ENCODE data around the gene AP2B1. TPM values are rescaled to one million over a fixed set of nuclear protein-coding genes. Genes with fewer than 3 reads are reported as not detected.

AP2B1 gene
- total RNA-seq, 5 donors from 2014 or later (not counting 1 experiment from before 2014, with no cell fraction given) = 106 to 157 (median 134) TPM

GRCh38 chr17:35765086-35765710 lies 178.1 kb downstream of the AP2B1 start:
- POLR2A ChIA-PET = interaction anchor here in 1 of 2 donors (1.4 kb wide), 1 partner anchor 44 kb away, joined by 7 read pairs; the partner anchor contains the start of gene TAF15
- Mint-ChIP-seq H3K4me1 (peaks cover 8 to 11% (median 10%) of the 10 kb centered on the region in 3 donors), H3K27ac (peak overlapping the region in 1 of 2 donors; percentile 83), H3K27me3 (peaks cover 3% of the 10 kb centered on the region in 2 donors), H3K4me3 (peak overlapping the region; percentile 83 to 94 (median 90)), H3K9me3 (no peaks in the 10 kb centered on the region), H3K36me3 (no peaks in the 10 kb centered on the region)
- Histone ChIP-seq H3K9me3 (no peaks in the 10 kb centered on the region), H3K27ac (ENCODE audit: low read length) (peak overlapping the region; percentile 57), H3K4me3 (ENCODE audit: control insufficient read depth in 1 of 2, extremely low read depth in 1 of 2, low read length in 1 of 2) (peak overlapping the region; percentile 78 to 83), H3K27me3 (replicated peaks in 1 of 2; ENCODE audit: control insufficient read depth in 2 of 2, extremely low read depth in 1 of 2, insufficient read depth in 2 of 2, low read length in 1 of 2) (peaks cover 0 to 5% of the 10 kb centered on the region in 2 experiments), H3K36me3 (ENCODE audit: control insufficient read depth in 2 of 2, extremely low read depth in 1 of 2, insufficient read depth in 1 of 2, low read length in 1 of 2) (no peaks in the 10 kb centered on the region), H3K4me1 (ENCODE audit: control insufficient read depth in 1 of 2, extremely low read depth in 1 of 2, insufficient read depth in 2 of 2, low read length in 2 of 2) (peaks cover 0 to 17% of the 10 kb centered on the region in 2 experiments)
- CTCF ChIA-PET = interaction anchor here in 1 of 2 donors (1.0 to 2.6 kb wide), 3 partner anchors 18 to 52 kb away, joined by 8 to 75 read pairs (median 9); partner anchors contain the start of gene TAF15
- no peak for ATAC-seq (replicated peaks in 1 of 4)
- 96% methylated on average over 6 of the region's 11 CpGs for WGBS (ENCODE audit: insufficient coverage)
- DNase-seq = no peak

GRCh38 chr17:35765756-35766488 lies 178.8 kb downstream of the AP2B1 start:
- Histone ChIP-seq H3K36me3 (ENCODE audit: control insufficient read depth in 2 of 2, extremely low read depth in 1 of 2, insufficient read depth in 1 of 2, low read length in 1 of 2) (no peaks in the 10 kb centered on the region), H3K4me3 (ENCODE audit: control insufficient read depth in 1 of 2, extremely low read depth in 1 of 2, low read length in 1 of 2) (no peak overlapping the region), H3K27ac (ENCODE audit: low read length) (no peak overlapping the region), H3K27me3 (replicated peaks in 1 of 2; ENCODE audit: control insufficient read depth in 2 of 2, extremely low read depth in 1 of 2, insufficient read depth in 2 of 2, low read length in 1 of 2) (peaks cover 0 to 7% of the 10 kb centered on the region in 2 experiments), H3K4me1 (ENCODE audit: control insufficient read depth in 1 of 2, extremely low read depth in 1 of 2, insufficient read depth in 2 of 2, low read length in 2 of 2) (peaks cover 0 to 17% of the 10 kb centered on the region in 2 experiments), H3K9me3 (no peaks in the 10 kb centered on the region)
- no peak overlapping the region for H3K27ac Mint-ChIP-seq
- peak overlapping the region in 1 of 3 donors; percentile 94 for H3K4me3 Mint-ChIP-seq
- 82% methylated on average over 5 of the region's 8 CpGs for WGBS (ENCODE audit: insufficient coverage)
- POLR2A ChIA-PET = no interaction called here
- no peak for DNase-seq
- H3K4me1 Mint-ChIP-seq = peaks cover 8 to 11% (median 10%) of the 10 kb centered on the region in 3 donors
- no peaks in the 10 kb centered on the region for H3K36me3 Mint-ChIP-seq
- ATAC-seq (replicated peaks in 1 of 4) = no peak
- CTCF ChIA-PET = interaction anchor here in 1 of 2 donors (1.3 kb wide), 1 partner anchor 43 kb away, joined by 5 read pairs; the partner anchor contains the start of gene TAF15
- peaks cover 3% of the 10 kb centered on the region in 2 donors for H3K27me3 Mint-ChIP-seq
- H3K9me3 Mint-ChIP-seq = no peaks in the 10 kb centered on the region

GRCh38 chr17:35766489-35766877 lies 179.4 kb downstream of the AP2B1 start:
- no peak for DNase-seq
- Mint-ChIP-seq H3K4me3 (no peak overlapping the region), H3K4me1 (peaks cover 8 to 11% (median 10%) of the 10 kb centered on the region in 3 donors), H3K27ac (no peak overlapping the region), H3K9me3 (no peaks in the 10 kb centered on the region), H3K27me3 (peaks cover 3% of the 10 kb centered on the region in 2 donors), H3K36me3 (no peaks in the 10 kb centered on the region)
- peaks cover 0 to 7% of the 10 kb centered on the region in 2 experiments for H3K27me3 ChIP-seq (replicated peaks in 1 of 2; ENCODE audit: control insufficient read depth in 2 of 2, extremely low read depth in 1 of 2, insufficient read depth in 2 of 2, low read length in 1 of 2)
- peaks cover 0 to 17% of the 10 kb centered on the region in 2 experiments for H3K4me1 ChIP-seq (ENCODE audit: control insufficient read depth in 1 of 2, extremely low read depth in 1 of 2, insufficient read depth in 2 of 2, low read length in 2 of 2)
- POLR2A ChIA-PET = no interaction called here
- no peak overlapping the region for H3K4me3 ChIP-seq (ENCODE audit: control insufficient read depth in 1 of 2, extremely low read depth in 1 of 2, low read length in 1 of 2)
- ATAC-seq (replicated peaks in 1 of 4) = no peak
- no peaks in the 10 kb centered on the region for H3K9me3 ChIP-seq
- WGBS (ENCODE audit: insufficient coverage) = 90% methylated on average over 16 of the region's 24 CpGs
- CTCF ChIA-PET = interaction anchor here in 1 of 2 donors (1.3 kb wide), 1 partner anchor 42 kb away, joined by 5 read pairs; the partner anchor contains the start of gene TAF15
- no peak overlapping the region for H3K27ac ChIP-seq (ENCODE audit: low read length)
- H3K36me3 ChIP-seq (ENCODE audit: control insufficient read depth in 2 of 2, extremely low read depth in 1 of 2, insufficient read depth in 1 of 2, low read length in 1 of 2) = no peaks in the 10 kb centered on the region

GRCh38 chr17:35766903-35767510 lies 179.9 kb downstream of the AP2B1 start:
- 89% methylated on average over 2 of the region's 7 CpGs for WGBS (ENCODE audit: insufficient coverage)

GRCh38 chr17:35768797-35769196 lies 181.7 kb downstream of the AP2B1 start:
- no peaks in the 10 kb centered on the region for H3K36me3 ChIP-seq (ENCODE audit: control insufficient read depth in 2 of 2, extremely low read depth in 1 of 2, insufficient read depth in 1 of 2, low read length in 1 of 2)
- H3K4me3 ChIP-seq (ENCODE audit: control insufficient read depth in 1 of 2, extremely low read depth in 1 of 2, low read length in 1 of 2) = no peak overlapping the region
- Mint-ChIP-seq H3K9me3 (no peaks in the 10 kb centered on the region), H3K36me3 (no peaks in the 10 kb centered on the region), H3K4me1 (peaks cover 8 to 10% (median 10%) of the 10 kb centered on the region in 3 donors), H3K27me3 (peaks cover 3 to 10% of the 10 kb centered on the region in 2 donors), H3K4me3 (no peak overlapping the region), H3K27ac (no peak overlapping the region)
- WGBS (ENCODE audit: insufficient coverage) = no CpG with 5 or more reads among the region's 2 CpGs
- DNase-seq (no peak), ATAC-seq (replicated peaks in 1 of 4) (no peak)
- no peak overlapping the region for H3K27ac ChIP-seq (ENCODE audit: low read length)
- ChIA-PET POLR2A (interaction anchor here in 1 of 2 donors (0.6 kb wide), 1 partner anchor 26 kb away, joined by 4 read pairs; no protein-coding TSS in a partner anchor), CTCF (interaction anchor here (0.6 to 1.0 kb wide), 2 partner anchors 16 to 59 kb away, joined by 3 to 6 read pairs; no protein-coding TSS in a partner anchor)
- peaks cover 0 to 18% of the 10 kb centered on the region in 2 experiments for H3K27me3 ChIP-seq (replicated peaks in 1 of 2; ENCODE audit: control insufficient read depth in 2 of 2, extremely low read depth in 1 of 2, insufficient read depth in 2 of 2, low read length in 1 of 2)
- H3K9me3 ChIP-seq = no peaks in the 10 kb centered on the region
- peaks cover 0 to 13% of the 10 kb centered on the region in 2 experiments for H3K4me1 ChIP-seq (ENCODE audit: control insufficient read depth in 1 of 2, extremely low read depth in 1 of 2, insufficient read depth in 2 of 2, low read length in 2 of 2)

More at GRCh38 chr17:35766903-35767510, 179.9 kb downstream of the AP2B1 start:
- Mint-ChIP-seq H3K36me3 (no peaks in the 10 kb centered on the region), H3K27me3 (peaks cover 3% of the 10 kb centered on the region in 2 donors), H3K4me3 (no peak overlapping the region), H3K27ac (no peak overlapping the region), H3K9me3 (no peaks in the 10 kb centered on the region), H3K4me1 (peaks cover 8 to 11% (median 10%) of the 10 kb centered on the region in 3 donors)
- Histone ChIP-seq H3K4me1 (ENCODE audit: control insufficient read depth in 1 of 2, extremely low read depth in 1 of 2, insufficient read depth in 2 of 2, low read length in 2 of 2) (peaks cover 0 to 17% of the 10 kb centered on the region in 2 experiments), H3K36me3 (ENCODE audit: control insufficient read depth in 2 of 2, extremely low read depth in 1 of 2, insufficient read depth in 1 of 2, low read length in 1 of 2) (no peaks in the 10 kb centered on the region), H3K9me3 (no peaks in the 10 kb centered on the region), H3K27ac (ENCODE audit: low read length) (no peak overlapping the region), H3K27me3 (replicated peaks in 1 of 2; ENCODE audit: control insufficient read depth in 2 of 2, extremely low read depth in 1 of 2, insufficient read depth in 2 of 2, low read length in 1 of 2) (peaks cover 0 to 10% of the 10 kb centered on the region in 2 experiments), H3K4me3 (ENCODE audit: control insufficient read depth in 1 of 2, extremely low read depth in 1 of 2, low read length in 1 of 2) (no peak overlapping the region)
- ChIA-PET CTCF (interaction anchor here (0.6 to 1.3 kb wide), 3 partner anchors 11 to 116 kb away, joined by 3 to 5 read pairs (median 3); partner anchors contain the start of gene TAF15 (in 1 of the 2)), POLR2A (no interaction called here)
- ATAC-seq (replicated peaks in 1 of 4) (no peak), DNase-seq (peak in 13 of 35 experiments; percentile 5 to 49 (median 21))
